Mucosa of gallbladder (tissue), 1 donor: ENCODE data around the gene DIPK1B. TPM values are rescaled to one million over a fixed set of nuclear protein-coding genes. Genes with fewer than 3 reads are reported as not detected.

Experiments used
- DNase-seq: peaks from one replicate; pipeline ENCODE4 v3.0.0-alpha.2; 2020; ENCODE audit warnings: low spot score
- total RNA-seq: library from RNA; stranded (reverse); gene quantifications from one replicate; pipeline ENCODE4 v1.2.1, GENCODE V29; 2021
- donor health status: DM: no; HTN: no; CAD: no.

DIPK1B gene
- total RNA-seq, 1 donor from 2014 or later, result 8.8 TPM

DNA sequence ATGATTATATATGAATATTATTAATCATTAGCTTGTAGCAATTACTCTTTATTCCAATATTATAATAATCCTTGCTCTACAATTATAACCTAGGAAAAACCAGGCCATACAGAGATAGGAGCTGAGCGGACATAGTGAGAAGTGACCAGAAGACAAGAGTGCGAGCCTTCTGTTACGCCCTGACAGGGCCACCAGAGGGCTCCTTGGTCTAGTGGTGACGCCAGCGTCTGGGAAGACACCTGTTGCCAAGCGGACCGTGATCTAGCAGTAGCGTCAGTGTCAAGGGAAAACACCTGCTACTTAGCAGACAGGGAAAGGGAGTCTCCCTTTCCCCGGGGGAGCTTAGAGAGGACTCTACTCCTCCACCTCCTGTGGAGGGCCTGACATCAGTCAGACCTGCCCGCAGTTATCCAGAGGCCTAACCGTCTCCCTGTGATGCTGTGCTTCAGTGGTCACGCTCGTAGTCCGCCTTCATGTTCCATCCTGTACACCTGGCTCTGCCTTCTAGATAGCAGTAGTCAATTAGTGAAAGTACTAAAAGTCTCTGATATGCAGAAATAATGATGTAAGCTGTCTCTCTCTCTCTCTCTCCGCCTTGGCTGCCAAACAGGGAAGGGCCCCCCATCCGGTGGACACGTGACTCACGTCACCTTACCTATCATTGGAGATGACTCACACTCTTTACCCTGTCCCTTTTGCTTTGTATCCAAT, 54.2 kb downstream of the DIPK1B start:
- peak; percentile 74 for DNase-seq

DNA sequence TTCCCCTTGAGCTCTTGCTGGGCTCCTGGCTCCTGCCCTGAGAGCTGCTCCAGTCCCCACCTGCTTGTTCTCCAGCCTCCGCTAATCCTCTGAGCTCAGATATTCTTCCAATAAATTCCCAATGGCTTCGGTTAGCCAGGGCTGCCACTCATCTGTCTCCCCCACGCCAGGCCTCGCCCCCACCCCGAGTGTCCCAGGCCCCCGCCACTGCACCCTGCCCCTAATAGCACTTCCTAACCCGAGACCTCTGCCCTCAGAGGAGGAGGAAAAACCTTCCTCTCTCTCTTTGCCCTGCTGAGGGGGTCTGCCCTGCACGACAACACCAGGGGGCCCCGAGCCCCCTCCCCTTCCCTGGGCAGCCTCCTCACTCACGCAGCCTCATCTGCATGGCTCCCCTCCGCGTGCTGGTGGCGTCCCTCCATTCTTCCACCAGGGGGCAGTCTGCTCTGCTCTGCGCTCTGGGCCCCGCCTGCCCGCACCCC, 57.4 kb downstream of the DIPK1B start:
- DNase-seq, result peak; percentile 31

DNA sequence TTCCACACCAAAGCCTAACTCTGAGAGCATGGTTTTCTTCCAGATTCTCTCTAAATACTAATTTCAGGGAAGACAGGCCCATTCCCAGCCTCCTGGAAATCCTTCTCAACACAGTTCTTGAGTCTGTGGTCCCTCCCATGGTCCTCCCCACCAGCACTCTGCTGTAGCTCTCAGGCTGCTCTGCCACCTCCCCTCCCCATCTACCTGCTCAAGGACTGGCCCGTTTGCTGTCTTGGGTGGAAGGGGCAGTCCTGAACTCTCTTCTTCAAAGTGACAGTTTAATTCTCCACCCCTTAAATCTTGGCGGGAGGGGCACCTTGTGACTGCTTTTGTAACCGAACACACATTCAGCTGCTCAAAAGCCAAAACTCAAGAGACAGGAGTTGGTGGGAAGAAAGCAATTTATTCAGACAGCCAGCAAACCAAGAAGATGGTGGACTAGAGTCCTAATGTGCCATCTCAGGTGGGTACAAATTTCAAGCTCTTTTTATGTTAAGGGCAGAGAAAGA, 59.6 kb downstream of the DIPK1B start:
- no peak for DNase-seq

GRCh38 chr9:136773386-136774044, 61.1 kb downstream of the DIPK1B start:
- no peak for DNase-seq

Other genes with a start within 250 kb of the DIPK1B start
- 78.4 TPM for gene SEC16A, start 229.5 kb upstream of the DIPK1B start, total RNA-seq
- 51.6 TPM for gene NOTCH1, start 166.5 kb upstream of the DIPK1B start, total RNA-seq
- 62.2 TPM for gene EGFL7, start 49.7 kb upstream of the DIPK1B start, total RNA-seq
- 81.7 TPM for gene AGPAT2, start 25.1 kb upstream of the DIPK1B start, total RNA-seq
- gene LCN10, start 30.4 kb downstream of the DIPK1B start, total RNA-seq, result 11.4 TPM
- gene LCN6, start 36.0 kb downstream of the DIPK1B start, total RNA-seq, result 12.8 TPM
- gene LCN8, start 45.7 kb downstream of the DIPK1B start, total RNA-seq, result not detected
- not detected for gene LCN15, start 51.9 kb downstream of the DIPK1B start, total RNA-seq
- gene TMEM141, start 78.8 kb downstream of the DIPK1B start, total RNA-seq, result 81.3 TPM
- gene CCDC183, start 83.8 kb downstream of the DIPK1B start, total RNA-seq, result 2.3 TPM
- 91.0 TPM for gene RABL6, start 95.4 kb downstream of the DIPK1B start, total RNA-seq
- 19.4 TPM for gene AJM1, start 129.9 kb downstream of the DIPK1B start, total RNA-seq
- gene PHPT1, start 136.8 kb downstream of the DIPK1B start, total RNA-seq, result 150 TPM
- 38.6 TPM for gene MAMDC4, start 139.8 kb downstream of the DIPK1B start, total RNA-seq
- gene EDF1, start 153.7 kb downstream of the DIPK1B start, total RNA-seq, result 342 TPM
- gene TRAF2, start 173.9 kb downstream of the DIPK1B start, total RNA-seq, result 19.6 TPM
- gene FBXW5, start 232.2 kb downstream of the DIPK1B start, total RNA-seq, result 144 TPM
- gene C8G, start 232.7 kb downstream of the DIPK1B start, total RNA-seq, result 110 TPM
- gene LCN12, start 239.7 kb downstream of the DIPK1B start, total RNA-seq, result 10.0 TPM